NCI-H1092 (cell line): Measurements from ENCODE around the gene ETS1.

Source experiments
- DNase-seq: peaks from one replicate; lab custom pipeline; 2025; lab: John Stamatoyannopoulos, UW

The ETS1 gene

DNA sequence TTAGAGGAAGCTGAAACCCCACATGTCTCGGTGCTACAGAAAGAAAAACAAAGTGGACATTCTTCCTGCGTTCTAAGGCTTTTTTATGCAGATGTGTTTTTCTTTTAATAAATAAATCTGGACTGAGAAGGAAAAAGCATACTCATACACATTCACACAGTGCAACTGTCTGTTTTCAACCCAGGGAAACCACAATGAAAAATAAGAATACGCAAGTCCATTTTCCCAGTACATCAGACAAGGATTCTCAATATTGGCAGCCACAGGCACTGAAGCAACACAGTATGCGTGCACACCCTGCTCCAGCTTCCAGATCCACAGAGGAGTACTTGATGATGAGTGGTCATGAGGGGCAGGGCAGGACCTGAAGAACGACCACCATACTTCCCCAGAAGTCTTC lies 86.9 kb downstream of the ETS1 start:
- no peak for DNase-seq

DNA sequence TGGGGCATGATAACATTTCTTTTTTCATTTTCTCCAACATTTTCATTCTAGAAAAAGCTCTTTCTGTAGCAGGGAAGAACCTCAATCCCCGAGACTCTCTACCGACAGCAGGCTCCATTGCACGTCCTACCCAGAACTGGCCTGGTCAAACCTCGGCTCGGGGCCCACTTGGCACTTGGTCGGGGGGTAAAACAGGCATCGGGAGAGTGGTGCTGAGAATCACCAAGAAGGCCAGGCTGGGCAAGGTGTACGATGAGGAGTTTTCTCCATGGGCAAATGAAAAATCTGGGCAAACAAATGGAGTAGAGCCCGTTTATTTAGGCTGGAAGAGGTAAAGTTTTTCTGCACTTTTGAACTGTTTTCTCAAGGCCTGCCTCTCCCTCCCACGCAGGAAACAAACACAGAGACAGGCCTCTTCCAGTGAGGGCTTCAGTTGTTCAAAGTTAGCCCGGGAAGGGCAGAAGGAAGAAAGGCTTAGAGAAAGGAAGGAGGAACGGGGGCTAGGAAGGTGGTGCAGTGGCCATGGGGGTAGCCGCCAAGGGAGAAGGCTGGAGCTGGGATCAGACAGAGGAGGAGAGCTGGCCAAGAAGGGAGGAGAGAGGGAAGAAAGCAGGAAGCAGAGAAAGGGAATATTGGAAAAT lies 87.6 kb downstream of the ETS1 start:
- no peak for DNase-seq

DNA sequence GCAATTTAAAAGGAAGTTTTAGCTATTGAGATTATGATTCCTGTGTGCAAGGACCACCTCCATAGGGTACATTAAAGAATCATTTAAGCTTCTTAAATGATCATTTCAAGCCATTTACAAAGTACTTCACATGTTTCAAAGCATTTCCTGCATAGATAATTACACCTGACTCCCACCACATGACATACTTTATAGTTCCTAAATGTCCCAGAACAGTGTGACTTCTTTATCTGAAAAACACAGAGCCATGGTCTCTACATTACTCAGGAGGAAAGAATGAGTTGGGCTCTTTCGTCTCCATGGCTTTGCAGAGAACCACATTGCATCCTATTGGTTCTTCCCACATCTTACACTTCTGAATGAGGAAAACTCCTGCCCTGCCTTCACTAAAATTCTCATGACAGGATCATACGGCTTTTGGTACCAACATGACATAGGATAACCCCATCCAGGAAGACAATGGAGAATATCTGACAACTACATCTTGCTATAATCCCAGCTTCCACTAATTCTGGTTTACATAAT lies 88.6 kb downstream of the ETS1 start:
- no peak for DNase-seq

DNA sequence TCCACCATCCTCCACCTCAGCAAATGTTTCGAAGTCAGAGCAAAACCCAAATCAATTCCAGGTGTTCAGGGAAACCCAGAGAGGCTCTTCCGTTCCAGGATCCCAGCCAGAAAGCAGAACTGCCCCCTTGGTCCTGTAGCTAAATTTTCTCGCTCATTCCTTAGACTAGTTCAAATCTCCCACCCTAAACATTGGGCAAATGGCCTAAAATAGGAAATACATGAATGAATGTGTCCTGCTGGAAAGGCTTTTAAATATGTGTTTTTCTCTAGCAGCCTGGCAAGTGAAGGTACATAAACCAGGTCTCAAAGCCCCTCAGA lies 89.6 kb downstream of the ETS1 start:
- DNase-seq = no peak

DNA sequence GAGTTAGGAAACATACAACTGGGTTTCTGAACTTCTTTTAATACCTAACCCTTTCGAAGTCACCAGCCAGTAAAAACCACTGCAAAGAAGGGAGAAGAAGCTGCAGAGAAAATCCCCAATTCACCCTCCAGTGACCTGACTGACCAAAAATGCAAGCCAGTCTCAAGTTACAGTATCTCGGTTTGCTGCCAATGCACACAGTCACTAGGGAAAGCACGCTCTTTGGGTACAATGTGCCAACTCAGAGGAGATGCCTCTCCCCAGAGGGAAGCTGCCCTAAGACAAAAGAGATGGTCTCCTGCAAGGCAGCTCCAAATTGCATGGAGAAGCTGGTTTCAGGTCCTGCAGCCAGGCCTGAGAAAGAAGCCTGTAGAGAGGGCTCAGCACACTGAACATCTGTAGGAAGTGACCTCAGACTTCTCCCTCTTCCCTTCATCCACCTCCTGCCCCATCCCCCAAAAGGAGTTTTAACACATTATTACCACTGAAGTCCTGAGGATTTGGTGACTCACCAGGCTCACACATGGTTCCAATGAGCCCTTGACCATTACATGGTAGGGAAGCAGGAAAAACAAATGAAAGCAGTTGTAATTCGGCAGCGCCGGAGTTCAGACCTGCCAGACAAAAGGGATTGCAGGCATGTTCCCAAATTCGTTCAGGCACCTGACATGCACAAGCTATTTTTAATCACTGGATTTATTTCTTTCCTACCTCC lies 90.1 kb downstream of the ETS1 start:
- DNase-seq = peak; percentile 71

DNA sequence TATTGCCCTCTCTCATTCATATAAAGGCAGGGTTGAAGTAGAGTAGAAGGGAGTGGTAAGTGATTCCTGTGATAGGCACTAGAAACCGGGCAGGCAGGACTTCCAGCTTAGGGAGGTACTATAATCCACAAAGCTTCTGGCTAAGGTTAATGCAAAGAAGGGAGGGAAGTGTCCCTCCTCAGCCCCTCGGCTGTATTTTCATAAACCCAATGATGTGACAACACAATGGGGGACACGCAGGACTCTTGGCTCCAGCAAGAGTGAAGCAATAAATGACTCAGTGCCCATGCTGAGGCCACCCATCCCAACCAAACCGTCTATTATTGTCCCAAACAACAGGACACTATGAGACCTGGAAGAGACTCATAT lies 90.7 kb downstream of the ETS1 start:
- no peak for DNase-seq

DNA sequence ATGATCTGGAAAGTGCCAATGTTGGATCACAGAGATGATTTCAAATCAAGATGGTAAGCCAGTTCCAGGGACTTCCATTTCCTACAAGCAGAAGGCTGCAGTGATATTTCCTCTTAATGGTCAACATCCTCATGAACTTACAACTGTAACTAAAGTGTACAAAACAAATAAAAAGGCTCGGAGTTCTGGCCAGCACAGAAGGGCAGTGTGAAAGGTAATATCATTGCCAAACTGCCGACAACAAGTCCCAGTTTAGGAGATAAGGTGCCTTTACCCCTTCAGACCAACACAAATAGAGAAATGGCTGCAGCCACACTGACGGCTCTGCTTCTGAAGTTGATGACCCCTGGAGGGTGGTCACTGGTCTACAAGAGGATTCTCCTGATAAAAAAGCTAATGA lies 91.1 kb downstream of the ETS1 start:
- no peak for DNase-seq

DNA sequence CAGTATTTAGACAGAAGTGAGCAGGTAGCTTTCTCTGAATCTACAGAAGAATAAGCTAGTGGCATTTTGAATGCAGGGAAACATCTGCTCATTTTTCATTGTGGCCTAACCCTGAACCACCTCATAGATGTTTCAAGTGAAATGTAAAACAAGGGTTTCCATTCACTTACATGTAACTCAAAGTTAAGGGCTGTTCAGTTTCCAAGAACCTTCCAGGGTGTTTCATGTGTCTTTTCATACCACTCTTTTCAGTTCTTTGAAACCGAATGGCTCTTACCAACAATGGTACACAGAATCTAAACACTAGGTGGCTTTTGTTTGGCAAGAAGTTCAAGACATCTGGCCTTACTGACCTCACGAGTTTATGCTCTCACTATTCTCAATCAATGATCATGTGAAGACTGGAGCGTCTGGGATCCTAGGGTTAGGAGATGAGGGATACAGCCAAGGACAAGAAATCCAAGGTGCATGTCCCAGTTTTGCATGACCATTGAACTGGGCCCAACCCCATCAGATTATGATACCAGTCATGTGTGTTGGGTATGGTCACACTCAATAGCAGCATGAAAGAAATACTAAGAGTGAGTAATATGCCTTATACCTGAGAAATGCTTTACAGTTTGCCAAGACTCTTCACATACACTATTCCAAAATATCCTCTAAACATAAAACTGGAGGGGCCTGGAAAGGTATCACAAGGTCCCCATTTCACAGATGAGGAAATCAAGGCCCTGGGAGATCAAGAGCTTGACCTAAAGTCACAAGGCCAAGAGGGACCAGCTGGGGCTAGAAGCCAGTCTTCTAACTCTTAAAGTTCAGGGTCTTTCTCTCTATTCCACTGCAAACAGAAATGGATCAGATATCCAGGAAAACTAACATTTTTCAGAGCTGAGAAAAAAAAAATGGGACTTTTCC lies 92.7 kb downstream of the ETS1 start:
- DNase-seq = no peak

DNA sequence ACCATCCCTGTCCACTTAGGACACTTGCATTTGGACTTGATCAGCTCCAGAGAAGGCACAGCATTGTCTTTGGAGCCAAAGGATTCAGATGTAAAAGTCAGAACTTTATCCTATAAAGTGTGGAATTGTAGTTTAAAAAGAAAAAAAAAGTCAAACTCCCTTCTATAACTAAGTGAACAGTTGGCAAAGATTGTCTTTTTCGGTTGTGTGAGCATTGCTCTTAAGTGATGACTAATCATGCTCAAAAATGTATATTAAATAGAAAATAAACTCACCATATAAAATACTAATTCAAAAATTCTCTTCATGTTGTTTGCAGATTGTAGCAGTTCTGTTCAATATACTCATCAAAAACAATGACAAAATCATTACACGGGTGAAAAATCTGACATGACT lies 93.8 kb downstream of the ETS1 start:
- no peak for DNase-seq

DNA sequence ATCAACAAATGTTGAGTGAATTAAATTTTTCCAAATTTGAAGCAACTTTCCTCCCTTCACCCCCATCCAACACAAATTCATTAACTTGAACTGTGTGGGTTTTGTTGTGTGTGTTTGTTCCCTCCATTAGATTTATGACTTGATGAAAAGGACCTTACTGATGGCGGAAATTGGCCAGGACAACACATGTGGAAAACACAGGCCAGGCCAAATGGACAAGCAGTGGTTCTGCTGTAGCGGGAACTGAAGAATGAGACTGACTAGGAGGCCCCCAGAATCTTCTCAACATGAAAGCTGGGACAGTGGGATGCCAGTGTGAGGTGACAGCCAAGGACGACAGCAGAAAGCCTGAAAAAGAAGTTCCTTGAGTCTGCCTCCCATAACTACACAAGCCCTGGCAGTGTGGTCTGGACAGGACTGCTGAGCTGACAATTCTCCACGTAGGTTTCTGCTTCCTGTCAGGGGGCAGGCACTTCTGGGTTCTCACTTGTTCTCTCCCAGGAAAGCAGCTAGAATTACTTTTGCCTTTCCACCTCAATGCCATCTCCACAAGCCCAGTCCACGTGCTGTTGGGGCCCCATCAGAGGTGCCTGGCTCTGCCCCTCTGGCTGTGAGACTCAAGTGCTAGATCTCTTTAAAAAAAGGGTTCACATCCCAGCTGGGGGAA lies 94.3 kb downstream of the ETS1 start:
- DNase-seq = no peak

DNA sequence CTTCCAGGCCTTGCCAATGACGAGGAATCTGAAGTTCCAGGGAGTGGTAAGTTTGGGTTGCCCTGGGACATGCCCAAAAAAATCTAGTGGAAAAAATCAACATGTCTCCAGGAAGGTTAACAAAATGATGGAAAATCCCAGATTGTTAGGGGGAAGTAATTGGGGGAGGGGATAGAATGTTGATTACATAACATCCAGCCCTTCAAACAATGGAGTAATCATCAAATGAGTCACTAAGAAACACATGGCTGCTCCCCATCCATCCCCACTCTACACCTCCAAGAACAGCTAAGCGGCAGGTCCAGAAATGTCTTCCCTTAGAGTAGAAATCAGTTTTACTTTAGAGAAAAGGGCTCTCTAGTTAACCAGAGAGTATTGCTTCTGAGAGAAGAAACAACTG lies 94.9 kb downstream of the ETS1 start:
- DNase-seq = no peak

DNA sequence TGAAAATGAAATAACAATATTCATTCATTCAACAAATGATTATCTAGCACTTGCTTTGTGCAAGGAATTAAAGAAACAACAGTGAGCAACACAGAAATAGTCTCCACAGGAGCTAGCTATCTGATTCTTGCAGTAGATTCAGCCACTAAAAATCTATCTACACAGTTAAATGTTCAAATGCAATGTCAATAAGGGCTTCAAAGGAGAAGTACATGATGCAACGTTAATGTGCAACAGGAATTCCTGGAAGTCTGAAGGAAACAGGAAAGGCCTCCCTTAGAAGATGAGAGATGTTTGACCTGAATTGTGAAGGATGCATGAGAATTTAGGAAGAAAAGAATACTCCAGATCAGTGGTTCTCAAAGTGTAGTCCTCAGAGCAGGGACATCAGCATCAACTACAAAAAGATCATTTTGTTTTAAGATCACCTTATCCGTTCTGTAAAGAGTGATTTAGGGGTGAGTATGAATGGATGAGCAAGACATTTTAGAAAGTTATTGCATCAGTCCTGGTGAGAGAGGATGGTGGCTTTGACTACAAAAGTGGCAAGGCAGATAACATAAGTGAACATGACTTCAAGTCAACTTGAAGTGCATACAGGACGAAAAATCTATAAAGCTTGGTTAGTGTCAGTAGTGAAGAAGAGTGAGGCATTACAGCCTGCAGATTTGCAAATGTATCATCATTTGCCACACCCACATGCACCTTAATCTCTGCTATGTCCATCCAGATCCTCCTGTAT lies 96.0 kb downstream of the ETS1 start:
- no peak for DNase-seq

DNA sequence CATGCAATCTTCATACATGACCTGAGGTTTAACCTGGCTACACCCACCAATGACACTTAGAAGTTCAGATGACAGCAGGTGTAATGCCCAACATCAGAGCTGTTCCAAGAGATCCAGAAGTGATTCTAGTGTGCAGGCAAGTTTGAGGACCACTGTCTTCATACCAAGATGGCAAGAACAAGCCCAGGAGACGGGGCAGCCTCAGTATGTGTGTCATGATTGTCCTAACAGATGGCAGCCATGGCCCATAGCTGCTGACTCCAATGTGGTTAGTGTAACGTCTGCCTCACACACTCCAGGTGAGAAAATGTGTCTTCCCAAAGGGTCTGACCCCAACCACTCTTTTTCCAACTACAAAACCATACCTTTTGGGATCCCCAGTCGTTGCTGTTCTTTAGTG lies 97.3 kb downstream of the ETS1 start:
- no peak for DNase-seq

DNA sequence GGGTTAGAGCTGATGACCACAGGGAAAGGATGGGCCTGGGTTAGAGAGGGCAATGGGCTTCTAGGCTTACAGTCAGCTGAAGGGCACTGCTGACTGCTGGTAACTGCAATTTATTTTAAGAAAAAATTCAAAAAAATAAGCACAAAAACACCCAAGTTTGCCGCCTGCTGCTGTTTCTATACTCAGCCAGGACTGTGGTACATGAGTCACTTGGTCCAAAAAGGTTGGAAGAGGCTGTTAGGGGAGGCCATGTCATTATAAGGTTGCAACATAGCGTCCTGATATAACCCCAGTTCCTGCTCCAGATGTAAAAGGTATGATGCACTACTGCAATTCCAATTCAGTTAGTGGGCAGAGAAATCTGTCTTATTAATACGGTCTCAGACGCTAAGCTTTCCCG lies 98.9 kb downstream of the ETS1 start:
- no peak for DNase-seq

DNA sequence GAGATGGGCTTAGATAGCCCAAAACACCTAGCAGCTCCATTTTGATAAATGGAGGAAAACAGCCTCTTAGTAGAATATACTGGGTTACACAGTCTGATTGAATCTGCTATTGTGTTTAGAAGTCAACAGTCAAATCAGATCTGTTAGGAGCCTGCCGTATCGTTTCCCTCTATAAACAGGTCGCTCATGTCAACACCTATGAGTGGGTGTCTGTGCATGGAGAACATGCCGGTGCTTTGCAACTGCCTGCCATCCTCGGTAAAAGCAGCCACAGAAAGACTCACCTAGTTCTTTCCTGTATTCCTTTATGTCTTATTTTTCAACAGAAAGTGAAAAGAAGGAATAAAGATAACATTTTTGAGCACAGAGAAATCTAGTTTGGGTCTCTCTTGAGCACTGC lies 99.4 kb downstream of the ETS1 start:
- no peak for DNase-seq

DNA sequence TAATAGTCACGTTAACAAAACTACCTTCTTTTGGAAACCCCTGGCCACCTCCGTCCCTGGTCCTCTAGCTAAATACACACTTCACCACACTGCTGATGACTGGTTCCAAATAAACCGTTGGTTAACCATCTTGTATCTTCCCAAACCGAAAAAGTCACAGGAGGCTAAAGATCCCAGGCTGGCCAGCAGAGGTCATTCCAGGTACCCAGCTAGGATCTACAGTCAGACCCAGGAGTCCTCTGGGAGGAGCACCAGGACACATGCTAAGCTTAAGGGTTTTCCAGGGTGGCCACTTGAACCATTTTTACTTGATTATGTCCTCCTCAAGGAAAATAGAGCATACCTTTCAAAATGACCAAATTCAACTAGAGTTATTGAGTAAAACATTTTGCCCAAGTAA lies 103.2 kb downstream of the ETS1 start:
- no peak for DNase-seq

DNA sequence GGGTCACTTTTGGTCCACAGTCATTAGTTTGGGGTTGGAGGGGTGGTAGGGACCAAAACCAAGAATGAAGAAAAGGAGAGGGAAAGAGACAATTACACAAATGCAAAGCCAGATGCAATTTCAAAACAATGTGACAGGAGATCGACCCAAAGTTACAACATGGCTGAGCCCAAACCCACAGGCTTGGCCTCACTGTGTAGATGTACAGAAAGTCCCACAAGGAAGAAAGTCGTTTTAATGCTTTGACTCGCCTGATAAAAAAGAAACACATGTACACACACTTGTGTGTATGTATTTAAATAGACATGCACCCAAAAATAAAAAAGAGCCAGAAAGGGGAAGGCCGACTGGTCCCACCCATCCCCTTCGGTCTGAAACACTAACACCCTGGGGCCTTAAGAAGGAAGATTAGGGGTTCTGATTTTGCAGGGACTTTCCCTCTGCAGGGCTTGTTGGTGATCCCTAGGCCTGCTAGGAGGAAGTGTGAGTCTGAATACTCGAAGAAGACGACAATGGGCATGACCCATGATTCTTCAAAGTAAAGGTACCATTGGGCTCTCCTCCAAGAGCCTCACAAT lies 104.1 kb downstream of the ETS1 start:
- no peak for DNase-seq

DNA sequence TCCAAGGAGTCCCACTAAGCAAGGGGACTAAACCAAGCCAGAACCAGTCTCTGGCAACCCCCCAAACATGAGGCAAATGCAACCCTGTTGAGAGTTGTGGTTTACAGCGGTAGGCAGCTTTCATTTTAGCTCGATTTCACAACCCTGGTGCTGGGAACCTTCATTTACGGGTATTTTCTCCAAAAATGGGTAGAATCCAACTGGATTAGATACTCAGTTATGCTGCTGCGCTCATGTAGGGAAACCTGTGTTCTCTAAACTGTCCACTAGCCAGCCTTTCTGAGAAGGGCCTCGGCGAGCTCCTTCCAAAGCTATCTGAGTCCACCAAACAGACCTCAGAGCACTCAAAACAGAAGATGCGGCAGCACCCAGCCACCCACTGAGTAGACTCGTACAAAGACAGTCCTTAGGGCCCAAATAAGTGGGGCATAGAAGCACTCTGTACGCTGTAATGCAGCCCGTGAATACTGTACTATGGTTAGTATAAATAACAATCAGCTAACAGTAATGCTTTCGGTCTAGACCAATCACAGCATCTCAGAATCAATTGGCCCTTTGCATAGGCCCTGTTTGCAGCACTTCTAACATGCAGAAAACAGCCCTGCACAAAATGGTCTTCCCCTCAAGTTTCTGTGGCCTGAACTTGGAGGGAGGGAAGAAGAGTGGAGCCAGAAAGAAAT lies 104.7 kb downstream of the ETS1 start:
- no peak for DNase-seq

DNA sequence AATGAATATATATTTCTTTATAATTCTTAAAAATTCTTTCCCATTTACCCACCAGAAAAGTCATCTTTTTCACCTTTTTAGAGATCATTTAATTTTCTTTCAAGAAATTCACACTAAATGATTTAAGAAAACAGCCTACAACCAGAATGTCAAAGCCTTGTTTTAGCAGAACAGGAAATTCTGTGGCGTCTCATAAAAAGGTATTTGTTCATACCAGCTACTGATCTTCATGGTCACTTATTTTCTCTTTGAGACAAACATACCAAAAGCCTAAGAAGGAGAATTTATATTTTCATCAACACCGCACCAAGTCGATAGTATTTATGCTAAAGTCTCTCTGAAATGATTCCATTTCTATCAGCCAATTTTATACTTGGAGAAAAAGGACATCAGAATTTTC lies 105.3 kb downstream of the ETS1 start:
- no peak for DNase-seq

DNA sequence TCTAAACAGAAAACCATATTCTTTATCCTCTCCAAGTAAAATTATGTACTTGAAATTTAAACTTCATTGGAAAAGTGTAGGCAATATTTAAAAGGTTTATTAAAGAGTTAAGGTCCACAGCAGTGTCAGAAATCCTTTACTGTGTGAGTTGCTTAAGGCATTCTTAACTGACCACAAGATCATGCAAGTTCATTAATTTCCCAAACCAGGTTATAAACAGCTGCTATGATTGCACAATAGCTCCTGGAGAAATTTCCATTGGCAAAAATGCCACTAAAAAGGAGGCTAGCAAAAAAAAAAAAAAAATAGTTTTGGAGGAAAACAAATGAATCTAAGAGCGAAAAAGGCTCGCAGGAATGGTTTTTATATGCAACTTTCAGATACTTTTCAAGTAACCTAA lies 106.2 kb downstream of the ETS1 start:
- DNase-seq = no peak

DNA sequence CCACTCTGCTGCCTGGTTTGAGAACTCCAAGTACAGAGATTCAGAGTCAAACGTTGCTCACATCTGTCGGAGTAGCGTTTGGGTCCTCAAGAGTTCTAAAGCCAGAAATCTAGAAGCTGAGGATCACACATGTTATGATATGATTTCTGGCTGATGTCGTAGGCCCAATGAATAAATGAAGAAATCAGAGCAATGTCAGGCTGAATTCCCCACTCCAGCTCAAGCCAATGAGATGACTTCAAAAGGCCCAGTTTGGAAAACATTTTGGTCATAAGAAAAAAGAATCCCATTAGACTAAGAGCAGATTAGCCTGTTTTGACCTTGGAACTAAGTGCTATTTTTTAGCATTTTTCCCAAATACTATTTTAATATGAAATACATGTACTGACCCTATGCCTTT lies 106.7 kb downstream of the ETS1 start:
- no peak for DNase-seq
